ENCODE measurements around the gene RUFY1.

- TF ChIP-seq EZH2 (IDR thresholded peaks at IDR 0.05; ENCODE audit: borderline replicate concordance, low read depth, low read length, poor library complexity, severe bottlenecking) = no peak
- TF ChIP-seq, protein P1, sequence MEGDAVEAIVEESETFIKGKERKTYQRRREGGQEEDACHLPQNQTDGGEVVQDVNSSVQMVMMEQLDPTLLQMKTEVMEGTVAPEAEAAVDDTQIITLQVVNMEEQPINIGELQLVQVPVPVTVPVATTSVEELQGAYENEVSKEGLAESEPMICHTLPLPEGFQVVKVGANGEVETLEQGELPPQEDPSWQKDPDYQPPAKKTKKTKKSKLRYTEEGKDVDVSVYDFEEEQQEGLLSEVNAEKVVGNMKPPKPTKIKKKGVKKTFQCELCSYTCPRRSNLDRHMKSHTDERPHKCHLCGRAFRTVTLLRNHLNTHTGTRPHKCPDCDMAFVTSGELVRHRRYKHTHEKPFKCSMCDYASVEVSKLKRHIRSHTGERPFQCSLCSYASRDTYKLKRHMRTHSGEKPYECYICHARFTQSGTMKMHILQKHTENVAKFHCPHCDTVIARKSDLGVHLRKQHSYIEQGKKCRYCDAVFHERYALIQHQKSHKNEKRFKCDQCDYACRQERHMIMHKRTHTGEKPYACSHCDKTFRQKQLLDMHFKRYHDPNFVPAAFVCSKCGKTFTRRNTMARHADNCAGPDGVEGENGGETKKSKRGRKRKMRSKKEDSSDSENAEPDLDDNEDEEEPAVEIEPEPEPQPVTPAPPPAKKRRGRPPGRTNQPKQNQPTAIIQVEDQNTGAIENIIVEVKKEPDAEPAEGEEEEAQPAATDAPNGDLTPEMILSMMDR (conservative IDR thresholded peaks at IDR 0.05; ENCODE audit: low read depth, low read length) = no peak
Measured at GRCh38 chr5:179599100-179599499, 48.7 kb downstream of the RUFY1 start.

All from A673 (cell line).